HG02571 (cell line): ENCODE results near the gene STK16.
A peak's percentile ranks its signal among the peaks of the same experiment; 100 is the strongest.
"Not testable (repeated sequence)": the region's sequence is repeated elsewhere in the genome, so short reads cannot be mapped to it uniquely, and the experiment has no call there.

Source experiments
- ATAC-seq: cut with Tn5 transposase; IDR thresholded peaks from one replicate; pipeline ENCODE4 v1.9.1; 2021; ENCODE audit warnings: mild to moderate bottlenecking, moderate library complexity; ENCODE audit not compliant: unreplicated experiment

Gene STK16

DNA sequence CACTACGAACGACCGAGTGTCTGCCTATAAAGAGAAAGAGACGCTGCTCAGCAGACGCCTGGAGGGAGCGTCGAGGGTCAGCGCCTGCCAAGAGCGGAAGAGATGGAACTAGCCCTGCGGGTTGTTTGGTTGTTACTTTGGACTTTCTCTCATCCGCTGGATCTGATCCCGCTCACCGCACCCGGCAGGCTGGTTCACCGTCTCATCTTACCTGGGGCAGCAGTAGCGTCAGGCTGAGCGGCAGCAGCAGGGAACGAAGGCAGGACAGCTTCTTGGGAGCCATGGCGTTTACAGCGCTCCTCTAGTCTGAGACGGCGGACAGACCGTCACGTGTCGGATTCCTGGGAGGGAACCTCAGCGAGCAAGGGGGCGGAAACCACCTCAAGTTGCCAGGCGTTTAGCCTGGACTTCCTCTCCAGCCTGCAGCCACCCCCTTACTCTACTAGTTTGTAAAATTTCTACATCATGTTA lies 2.0 kb upstream of the STK16 start:
- no peak for ATAC-seq

DNA sequence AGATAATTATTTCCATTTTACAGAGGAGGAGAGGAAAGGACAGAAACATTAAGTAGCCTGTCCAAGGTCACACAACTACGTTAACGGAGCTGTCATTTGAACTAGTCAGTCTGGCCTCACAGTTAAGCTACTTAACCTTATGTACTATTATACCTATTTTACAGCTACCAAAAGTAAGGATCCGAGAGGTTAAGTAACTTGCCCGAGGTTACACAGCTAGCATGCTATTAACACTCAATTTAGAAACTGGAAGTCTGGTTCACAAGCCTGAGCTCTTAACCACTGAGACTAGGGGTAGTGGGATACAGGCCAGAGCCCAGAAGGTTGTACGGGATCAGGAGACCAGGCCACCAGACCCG lies 511 bp upstream of the STK16 start:
- ATAC-seq, result no peak

DNA sequence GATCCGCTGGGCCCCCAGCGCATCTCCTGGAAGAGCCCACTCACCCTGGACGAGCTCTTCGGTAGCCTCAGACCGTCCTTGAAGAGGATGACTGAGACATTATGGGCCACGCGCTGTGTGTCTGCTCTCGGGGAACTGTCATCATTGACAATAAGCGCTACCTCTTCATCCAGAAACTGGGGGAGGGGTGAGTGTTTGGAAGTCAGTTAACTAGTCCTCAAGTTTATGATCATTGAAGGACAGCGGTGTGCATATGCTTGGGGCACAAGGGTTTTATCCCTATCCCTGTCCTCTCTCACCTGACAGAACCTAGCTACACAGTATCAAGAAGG lies 586 bp downstream of the STK16 start:
- no peak for ATAC-seq

DNA sequence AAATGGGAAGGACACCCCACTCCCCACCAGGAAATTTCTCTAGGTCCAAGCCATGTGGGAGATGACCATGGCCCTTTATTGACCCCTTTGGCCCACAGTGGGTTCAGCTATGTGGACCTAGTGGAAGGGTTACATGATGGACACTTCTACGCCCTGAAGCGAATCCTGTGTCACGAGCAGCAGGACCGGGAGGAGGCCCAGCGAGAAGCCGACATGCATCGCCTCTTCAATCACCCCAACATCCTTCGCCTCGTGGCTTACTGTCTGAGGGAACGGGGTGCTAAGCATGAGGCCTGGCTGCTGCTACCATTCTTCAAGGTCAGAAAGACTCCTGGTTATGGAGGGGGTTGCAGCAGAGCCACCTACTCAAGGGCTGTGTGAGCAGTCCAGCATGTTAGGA lies 1.3 kb downstream of the STK16 start:
- no peak for ATAC-seq

GRCh38 chr2:219247678-219248642 lies 2.7 kb downstream of the STK16 start:
- no peak for ATAC-seq

GRCh38 chr2:219248845-219249202 lies 3.5 kb downstream of the STK16 start:
- no peak for ATAC-seq

GRCh38 chr2:219249203-219249980 lies 4.1 kb downstream of the STK16 start:
- no peak for ATAC-seq

- no peak for ATAC-seq
Measured at GRCh38 chr2:219250049-219250781, 4.9 kb downstream of the STK16 start.

- no peak for ATAC-seq
Measured at GRCh38 chr2:219251656-219252055, 6.4 kb downstream of the STK16 start.

GRCh38 chr2:219252084-219252483 lies 6.8 kb downstream of the STK16 start:
- no peak for ATAC-seq

DNA sequence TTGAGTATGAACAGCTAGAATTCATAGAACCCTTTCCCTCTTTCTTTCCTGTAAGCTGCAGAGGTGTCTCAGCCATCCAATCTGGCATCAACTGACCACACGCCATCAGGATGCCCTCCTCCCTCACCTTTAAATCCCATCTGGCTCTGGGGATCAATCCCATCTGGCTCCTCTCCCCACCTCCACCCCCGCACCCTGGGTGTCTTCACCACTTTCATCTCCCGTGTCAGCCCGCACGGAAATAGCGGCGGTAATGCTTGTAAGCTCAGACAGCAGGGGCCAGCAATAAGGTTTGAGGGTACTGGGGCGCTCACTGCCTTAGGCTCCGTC lies 7.3 kb downstream of the STK16 start:
- no peak for ATAC-seq

- ATAC-seq, result peak; percentile 20
Measured at GRCh38 chr2:219252900-219253752, 7.8 kb downstream of the STK16 start, which contains the start of gene TUBA4B. TUBA4B (plus strand) TSS chr2:219253243; CDS start chr2:219253408, 165 bp downstream.

DNA sequence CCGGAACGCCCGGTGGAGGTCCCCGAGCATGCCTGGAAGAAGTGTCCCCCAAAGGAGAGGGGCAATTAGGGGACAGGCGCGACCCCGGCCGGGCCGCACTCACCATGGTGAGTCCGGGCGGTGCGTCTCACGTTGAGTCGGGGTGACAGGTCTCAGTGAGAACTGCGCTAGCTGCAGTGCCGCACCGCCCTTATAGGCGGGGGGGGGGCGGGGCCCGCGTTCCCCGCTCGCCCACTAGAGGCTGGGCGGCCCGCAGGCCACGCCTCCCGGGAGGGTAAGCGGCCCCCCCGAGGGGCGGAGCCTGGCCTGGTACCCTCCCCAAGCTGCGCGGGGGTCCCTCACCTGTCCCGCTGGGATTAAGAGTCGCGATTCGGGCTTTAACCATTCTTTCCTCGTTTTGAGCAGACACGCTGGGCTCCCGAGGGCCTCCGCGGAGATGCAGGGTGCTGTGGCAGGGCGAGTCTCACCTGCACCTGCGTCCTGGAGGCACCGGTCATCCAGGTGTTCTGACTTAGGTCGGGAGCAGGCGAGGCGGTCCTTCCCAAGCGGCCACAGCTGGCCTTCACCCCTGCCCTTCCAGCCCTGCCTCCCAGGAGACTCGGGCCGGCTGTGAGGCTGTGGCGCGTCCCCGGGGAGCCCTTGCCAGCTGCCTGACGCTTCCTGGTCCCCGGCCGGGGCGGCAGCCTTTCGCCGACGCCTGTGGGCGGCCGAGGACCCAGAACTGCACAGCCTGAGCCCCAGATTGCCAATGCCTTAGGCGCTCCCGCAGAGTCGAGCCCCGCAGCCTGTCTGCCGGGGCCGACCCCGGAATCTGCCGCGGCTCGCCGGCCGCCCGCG lies 8.7 kb downstream of the STK16 start, which contains the start of gene TUBA4A:
TSS of gene TUBA4A (minus strand) at position 166 of the 837 bp plus-strand sequence. CDS start at position 106, 60 bp downstream.
- ATAC-seq, result peak; percentile 50

- peak; percentile 7 for ATAC-seq
Measured at GRCh38 chr2:219254590-219255201, 9.4 kb downstream of the STK16 start.

DNA sequence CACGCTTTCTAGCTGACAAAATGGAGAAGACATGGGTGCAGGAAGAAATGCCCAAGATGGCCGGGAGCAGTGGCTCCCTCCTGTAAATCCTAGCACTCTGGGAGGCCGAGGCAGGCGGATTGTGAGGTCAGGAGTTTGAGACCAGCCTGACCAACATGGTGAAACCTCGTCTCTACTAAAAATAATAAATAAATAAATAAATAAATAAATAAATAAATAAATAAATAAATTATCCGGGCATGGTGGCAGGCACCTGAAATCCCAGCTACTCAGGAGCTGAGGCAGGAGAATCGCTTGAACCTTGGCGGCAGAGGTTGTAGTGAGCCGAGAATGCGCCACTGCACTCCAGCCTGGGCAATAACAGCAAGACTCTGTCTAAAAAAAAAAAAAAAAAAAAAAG lies 13.7 kb downstream of the STK16 start:
- ATAC-seq, result not testable (repeated sequence)

DNA sequence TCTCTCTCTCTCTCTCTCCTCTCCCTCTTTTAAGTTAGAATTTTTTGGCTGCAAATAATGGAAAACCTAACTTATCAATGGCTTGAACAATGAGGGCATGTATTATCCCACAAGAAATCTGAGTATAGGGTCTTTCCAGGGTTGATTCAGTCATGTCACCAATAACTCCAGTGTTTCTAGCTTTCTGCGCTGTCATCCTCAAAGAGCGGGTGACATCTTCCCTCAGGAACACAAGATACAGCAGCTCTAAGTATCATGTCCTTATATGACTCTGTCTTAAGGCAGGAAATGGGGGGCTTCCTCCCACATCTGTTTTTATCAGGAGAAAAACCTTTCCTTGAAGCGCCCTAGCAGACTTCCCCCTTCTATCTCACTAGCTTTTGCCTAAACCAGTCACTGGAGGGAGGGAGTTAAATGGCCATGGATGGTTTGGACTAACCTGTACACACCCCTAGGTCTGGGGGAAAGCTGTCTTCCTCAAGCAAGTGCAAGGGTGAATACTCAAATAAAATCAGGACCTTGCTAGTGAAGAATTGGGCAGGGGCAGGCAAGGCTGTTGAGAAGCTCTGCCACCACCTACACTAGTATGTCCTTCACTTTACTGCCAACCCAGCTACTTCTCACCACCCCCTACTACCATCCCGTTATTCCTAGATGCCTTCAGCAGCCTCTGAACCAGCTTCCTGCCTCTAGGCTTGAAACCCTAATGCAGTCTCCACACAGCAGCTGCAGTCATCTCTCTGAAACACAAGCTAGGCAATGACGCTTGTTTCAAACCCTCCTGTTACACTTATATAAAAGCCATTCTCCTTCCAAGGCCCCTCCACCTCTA lies 16.0 kb downstream of the STK16 start:
- ATAC-seq, result no peak

DNA sequence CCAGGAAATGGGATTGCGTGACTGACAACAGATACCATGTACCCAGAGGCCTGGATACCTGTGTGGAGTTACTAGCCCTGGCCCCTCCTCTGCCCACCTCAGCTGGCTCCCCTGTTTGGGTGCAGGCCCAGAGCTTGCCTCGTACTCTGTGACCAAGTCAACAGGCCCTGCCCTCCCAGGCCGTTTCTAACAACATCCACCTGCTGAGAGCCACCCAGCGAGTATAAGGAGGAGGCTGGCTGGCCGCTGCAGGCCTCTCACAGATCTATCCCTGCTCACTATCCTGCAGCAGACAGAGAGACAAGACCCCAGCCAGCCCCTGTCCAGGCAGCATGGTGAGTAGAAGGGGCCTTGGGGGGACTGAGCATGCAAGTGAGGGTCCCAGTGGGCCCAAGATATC lies 21.0 kb downstream of the STK16 start:
- ATAC-seq, result no peak

- no peak for ATAC-seq
Measured at GRCh38 chr2:219266886-219267285, 21.6 kb downstream of the STK16 start.
